IPS-NIHi7 (cell line): Measurements from ENCODE around the gene NSUN2.
"Not testable (repeated sequence)": the region's sequence is repeated elsewhere in the genome, so short reads cannot be mapped to it uniquely, and the experiment has no call there.

Experiments used
- DNase-seq: peaks from one replicate; pipeline ENCODE4 v3.0.0; 2012; ENCODE audit warnings: mixed read lengths; ENCODE audit errors: extremely low spot score

The NSUN2 gene

DNA sequence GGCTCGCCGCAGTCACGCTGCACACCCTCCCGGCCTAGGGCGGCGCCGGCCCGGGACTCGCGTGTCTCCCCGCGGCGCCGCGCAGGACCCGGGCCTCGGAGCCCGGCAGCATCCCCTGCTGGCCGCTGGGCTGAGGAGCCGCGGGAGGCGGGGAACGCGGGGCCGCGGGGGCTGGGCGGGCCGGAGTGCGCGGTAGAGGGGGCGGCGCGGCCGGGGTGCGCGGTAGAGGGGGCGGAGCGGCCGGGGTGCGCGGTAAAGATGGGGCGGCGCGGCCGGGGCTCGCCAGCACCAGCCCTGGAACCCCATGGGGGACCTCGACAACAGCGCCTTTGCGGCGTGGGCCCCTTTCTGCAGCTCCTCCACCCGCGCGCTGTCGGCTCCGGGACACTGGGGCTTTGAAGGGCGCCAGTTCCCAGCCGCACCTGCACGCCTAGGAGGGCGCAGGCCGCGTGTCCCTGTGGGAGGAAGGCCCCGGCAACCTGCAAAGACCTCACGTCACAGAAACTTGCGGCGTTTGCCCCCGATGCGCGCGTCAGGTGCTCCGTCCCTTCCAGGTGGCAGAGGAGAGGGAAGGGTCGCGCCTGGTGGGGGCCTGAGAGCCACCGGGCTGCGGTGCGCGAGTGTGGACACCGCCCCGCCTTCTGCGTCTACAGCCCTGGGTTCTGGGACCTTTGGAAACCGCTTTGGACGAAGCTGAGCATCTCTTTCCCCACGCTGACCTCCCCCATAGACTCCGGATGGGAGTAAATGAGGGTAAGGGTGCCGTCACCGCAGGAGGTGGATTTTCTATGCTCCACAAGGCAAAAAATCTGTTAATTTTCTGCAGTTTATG lies 49.6 kb downstream of the NSUN2 start:
- peak; percentile 85 for DNase-seq

DNA sequence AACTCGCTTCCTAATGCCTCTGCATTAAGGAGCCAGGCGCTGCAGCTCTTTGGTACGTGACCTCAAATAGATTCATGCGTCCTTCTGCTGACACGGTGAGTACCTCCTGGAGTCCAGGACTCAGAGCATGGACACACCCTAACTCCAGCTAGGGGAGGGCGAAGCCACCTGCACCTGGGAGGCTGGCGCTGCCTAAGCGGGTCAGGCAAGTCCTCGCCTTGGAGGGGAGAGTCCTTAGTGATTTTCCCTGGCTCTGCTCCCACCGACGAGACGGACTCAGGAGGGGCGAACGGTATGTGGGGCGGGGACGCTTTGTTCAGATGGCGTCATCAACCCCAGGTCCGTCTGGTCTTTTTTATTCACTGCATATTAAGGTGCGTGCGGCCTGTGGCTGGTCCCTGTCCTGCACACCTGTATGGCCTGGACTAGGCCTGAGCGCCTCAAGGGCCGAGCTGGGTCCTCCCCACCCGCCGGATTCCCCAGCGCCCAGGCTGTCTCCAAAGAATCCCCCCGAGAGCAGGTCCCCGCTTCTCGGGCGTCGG lies 50.3 kb downstream of the NSUN2 start:
- no peak for DNase-seq

DNA sequence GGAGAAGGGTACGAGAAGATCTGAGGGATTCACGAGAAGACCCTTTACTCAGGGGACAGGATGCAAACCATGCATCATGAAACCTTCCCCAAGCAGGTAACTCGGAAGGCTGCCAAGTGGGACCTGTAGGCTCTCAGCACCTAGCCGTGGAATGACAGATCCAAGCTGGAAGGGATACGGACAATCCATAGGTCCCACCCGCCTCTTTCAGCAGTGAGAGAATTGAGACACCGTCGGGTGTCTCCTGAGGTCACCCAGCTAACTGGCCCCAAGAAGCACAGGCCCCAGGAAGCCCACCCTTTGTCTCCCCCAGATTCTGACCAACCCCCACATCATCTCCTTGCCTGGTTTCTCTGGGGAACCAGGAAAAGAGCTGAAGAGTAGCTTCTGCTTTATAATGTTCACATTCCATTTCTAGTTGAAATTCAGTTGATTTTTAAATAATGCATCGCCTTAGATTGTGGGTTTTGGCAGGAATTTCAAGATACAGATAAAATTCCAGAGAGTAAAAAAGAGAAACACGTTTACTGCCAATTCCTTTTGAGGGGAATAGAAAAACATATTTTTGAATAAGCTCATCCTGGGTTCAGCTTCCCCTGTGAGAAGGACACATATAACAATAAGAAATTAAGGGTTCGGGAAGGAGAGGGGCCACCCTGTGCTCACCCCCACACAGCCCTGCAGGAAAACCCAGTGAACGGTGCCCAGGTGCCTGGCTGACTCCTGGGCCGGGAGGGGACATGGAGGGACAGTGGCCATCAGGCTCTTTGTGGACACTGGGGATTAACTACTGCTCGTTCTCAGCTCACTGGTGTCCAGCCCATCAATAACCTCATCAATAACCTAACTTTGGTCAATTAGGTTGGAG lies 51.1 kb downstream of the NSUN2 start:
- DNase-seq, result no peak

DNA sequence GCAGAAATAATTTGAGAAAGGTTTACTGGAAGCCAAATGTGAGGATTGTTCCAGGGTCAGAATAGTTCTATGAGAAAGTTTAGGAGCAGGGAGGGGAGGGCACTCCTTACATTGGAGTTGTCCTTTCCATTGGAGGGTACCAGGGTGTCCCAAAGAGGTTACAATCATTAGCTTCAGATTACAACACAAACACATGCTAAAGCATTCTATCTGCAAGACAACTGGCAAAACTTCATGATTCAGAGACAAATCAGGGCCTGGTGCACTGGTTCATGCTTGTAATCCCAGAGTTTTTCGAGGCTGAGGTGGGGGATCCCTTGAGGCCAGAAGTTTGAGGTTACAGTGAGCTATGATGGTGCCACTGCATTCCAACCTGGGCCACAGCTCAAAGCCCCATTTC lies 51.8 kb downstream of the NSUN2 start:
- DNase-seq, result no peak

DNA sequence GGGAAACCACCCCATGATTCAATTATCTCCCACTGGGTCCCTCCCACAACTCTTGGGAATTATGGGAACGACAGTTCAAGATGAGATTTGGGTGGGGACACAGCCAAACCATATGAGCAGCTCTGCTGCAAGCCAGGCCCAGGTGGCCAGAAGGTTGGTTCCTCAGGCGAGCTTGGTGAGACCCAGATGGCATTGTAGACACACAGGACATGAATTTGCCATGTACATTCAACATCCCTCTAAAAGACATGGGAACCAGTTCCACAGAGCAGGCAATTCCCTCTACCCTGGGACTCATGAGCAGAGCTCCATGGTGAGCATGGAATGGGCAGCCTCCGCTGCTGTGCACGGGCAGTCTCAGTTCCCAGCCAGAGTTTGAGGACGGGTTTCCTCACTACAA lies 53.3 kb downstream of the NSUN2 start:
- no peak for DNase-seq

DNA sequence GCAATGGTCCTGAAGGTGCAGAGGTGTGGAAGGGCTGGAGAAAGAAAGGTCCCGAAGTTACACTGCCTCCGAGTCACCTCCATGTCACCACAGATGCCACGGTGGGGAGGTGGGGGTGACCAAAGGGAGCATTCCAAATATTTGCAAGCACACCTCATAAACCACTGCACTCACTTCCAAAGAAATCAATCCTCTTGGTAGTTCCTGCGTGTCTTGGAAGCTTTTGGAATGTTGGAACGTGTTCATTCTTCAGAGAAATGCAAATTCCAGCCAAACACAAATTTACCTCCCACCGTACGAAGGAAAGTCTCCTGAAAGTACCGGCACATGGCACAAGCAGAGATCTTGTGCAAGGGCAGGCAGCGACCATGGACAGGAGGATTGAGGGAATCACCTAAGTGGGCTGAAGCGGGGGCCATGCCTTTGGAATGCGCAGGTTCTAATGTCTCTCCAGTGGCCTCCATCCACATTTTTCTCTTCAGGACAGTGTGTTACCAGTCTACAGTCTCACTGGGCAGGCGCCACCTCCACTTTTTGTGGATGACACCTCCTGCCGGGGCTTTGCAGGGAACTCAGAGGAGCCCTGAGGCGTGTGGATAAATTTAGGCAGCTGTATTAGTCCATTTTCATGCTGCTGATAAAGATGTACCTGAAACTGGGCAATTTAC lies 54.0 kb downstream of the NSUN2 start:
- DNase-seq, result no peak

DNA sequence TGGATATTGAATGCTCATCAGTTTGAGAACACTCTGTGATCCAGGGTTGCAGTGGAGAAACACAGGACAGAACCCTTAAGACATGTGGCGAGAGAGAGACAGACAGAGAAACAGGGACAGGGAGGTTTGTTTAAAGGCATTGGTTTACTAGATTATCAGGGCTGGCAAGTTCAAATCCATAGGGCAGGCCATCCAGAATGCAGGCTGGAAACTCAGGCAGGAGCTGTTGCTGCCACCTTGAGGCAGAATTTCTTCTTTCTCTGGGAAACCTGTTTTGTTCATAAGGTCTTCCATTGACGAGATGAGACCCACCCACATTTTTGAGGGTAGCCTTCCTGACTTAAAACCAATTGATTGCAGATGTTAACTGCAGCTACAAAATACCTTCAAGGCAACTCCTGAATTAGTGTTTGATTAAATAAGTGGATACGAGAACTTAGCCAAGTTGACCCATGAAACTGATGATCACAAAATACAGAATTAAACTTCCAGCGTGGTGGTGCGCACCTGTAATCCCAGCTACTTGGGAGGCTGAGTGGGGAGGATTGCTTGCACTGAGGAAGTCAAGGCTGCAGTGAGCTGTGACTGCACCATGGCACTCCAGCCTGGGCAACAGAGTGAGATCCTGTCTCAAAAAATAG lies 55.9 kb downstream of the NSUN2 start:
- peak; percentile 68 for DNase-seq

DNA sequence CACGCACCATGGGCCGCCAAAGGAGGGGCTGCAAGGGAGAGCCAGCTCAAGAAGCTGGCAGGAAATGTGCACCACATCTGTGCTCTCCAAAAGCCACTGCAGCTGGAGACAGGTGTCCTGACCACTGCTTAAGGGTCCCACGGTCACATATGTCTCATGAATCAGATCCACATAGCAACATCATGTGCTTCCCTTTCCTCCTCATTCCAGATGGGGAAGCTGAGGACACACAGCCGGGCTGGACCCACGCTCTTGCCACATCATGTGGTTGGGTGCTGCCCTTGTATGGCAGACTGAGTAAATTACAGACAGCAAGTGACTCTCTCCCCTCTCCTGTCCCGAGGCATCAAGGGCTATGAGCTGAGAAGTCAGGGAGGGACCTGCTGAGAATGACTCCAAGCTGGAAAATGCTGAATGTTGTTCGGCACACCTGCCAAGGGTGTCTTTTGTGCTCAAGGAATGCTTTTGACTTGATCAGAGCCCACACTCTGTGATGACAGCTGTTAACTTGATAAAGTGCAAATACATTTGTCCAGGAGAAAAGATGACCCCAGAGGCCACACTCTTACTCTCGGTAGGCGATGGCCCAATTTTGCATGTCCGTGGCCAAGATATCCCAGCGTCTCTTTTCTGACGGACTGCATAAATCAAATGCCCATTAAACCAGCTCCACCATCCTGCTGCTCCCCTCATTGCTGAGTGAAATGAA lies 58.2 kb downstream of the NSUN2 start:
- DNase-seq, result no peak

DNA sequence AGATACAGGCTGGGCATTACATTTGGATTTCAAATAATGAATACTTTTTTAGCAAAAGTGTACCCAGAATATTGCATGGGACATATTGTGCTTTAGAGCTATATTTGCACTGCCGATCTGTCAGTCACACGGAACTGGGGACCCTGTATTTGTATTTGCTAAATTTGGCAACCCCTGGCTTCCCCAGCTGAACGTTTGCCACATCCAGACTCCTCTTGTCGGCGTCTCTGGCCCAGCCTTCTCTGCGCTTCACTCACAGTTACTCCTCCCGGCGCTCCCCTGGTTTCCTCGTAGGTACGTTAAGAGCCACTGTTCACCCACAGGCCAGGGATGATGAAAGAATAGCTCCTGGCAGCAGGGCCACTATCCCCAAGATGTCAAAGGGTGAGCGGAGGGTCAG lies 58.7 kb downstream of the NSUN2 start:
- DNase-seq, result no peak

DNA sequence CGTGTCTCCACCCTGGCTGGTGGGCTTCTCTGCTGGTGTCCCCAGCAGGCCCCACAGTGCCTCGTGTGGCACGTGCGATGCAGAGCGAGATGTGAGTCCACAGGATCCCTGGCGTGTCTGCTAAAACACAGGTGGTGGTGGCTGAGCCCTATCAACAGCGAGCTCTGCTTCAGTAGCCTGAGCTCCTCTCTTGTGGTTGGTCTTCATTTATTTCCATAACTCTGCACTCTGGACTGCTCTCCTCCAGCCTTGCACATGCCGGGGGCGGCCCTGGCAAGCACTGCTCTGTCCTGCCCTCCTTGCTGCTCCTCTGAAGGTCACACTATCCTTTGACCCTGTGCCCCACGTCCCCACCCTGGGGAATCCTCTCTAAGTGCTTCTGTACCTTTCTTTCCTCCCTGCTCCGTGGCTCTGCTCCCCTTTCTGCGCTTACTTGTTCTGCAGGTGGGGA lies 59.2 kb downstream of the NSUN2 start:
- no peak for DNase-seq

DNA sequence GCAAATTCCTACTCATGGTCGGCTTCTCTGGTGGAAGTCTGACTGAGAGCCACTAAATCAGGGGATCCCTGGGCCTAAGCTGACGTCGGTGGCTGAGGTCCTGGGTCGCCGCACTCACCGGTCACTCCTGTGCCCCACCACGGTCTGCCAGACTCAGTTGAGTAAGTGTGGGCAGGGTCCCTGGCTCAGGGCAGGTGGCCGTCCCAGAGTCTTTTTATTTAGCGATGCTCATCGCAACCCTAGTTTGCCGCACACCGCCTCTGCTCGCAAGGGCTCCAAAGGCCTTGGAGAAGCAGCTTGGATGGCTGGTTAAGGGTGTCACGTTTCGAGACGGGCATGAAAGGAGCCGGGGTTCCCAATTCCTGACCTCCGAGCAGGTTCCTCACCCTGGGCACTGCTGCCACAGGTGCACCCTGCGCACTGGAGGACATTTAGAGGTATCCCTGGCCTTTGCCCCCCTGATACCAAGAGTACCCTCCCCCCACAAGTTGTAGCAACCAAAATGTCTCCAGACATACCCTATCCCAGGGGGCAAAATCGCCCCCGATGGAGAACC lies 59.9 kb downstream of the NSUN2 start:
- no peak for DNase-seq

DNA sequence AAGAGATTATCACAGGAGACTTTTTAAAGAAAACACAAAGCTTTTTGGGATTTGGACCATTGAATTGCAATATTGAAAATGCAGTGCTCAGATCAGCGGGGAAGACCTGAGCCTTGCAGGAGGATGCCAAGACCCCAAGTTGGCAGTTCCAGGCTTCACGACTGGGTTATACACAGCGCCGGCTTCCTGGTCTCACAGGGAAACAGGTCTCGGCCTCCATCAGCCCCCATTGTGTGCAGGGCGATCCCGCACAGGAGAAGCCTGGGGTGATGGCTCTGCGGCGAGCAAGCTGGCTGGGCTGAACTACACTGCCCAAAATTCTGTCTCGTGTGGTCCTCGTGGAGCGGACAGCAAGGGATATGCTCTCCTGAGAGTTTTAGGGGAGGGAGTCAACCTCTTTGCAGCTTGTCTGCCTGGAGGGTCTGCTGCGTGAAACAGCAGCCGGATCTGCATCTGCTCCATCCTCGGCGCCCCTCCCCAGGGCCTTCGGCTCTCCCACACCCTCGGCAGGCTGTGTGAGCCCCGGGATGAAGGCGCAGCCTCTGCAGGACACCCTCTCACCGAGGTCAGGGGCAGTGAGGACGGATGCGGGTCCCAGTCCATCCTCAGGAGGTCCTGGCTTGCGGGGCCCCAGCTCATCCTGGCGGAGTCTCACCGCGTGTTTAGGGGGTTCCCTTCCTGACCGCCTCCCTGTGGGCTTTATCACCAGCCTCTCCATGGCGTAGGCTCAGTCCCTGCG lies 60.6 kb downstream of the NSUN2 start:
- no peak for DNase-seq

DNA sequence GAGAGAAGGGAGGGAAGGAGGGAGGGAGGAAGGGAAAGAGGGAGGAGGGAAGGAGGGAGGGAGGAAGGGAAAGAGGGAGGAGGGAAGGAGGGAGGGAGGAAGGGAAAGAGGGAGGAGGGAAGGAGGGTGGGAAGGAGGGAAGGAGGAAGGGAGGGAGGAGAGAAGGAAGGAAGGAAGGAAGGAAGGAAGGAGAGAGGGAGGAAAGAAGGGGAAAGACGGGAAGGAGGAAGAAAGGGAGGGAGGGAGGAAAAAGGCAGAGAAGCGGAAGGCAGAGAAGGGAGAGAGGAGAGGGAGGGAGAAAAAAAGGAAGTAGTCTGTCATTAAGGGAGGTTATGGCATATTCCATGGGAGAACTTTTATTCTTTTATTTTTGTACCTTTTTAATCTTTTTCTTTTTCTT lies 61.2 kb downstream of the NSUN2 start:
- DNase-seq, result not testable (repeated sequence)

DNA sequence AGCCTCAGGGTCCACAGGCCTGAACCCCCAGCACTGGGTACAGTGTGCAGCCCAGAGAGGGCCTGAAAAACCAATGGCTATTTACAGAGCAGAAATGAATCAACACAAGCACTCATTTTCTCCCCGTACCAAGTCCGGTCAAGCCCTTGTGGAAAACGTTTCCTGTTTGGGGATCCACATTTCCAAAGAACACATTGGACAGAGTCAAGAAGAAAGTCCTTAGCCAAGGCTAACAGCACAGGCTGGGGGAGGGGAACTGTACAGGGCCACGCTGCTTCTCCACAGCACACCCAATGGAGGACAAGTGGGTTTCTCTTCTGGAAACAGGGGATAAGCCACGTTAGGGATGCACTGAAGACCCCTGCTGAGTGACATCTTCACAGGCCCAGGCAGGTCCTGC lies 62.3 kb downstream of the NSUN2 start:
- DNase-seq, result no peak

DNA sequence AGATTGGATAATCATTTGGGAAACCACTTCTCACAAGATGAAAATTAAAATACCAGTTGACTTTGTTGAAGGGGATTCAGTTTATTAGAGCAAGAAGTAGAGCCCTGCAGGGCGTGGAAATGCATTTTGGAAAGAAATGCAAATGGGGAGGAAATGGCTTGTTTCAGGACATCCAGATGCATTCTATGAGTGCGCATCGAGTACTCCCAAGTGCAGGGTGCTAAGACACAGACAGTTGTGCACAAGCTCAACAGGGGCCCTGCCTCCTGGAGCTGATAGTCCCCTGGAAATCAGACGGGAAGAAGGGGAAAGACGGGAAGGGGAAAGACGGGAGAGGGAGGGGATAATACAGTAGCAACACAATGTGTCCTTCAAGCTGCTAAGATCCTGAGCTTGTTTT lies 64.0 kb downstream of the NSUN2 start:
- no peak for DNase-seq

DNA sequence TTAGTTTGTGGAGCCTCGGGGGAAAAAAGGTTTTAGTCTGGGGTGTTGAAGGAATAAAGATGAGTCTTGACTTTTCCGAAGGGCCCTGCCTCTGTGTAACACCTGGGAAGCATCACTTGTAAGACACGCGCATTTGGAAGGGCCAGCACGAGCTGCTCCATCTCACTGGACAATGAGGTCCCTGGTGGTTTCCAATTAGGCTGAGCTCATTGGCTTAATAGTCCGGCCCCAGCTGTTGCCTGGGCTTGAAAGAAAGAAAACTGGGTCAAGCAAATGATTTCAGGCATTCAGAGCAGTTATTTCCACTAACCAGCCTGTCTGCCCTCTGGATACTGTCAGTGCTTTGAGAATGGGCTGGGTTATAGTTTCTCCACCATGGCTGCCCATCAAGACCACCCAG lies 64.5 kb downstream of the NSUN2 start:
- no peak for DNase-seq

DNA sequence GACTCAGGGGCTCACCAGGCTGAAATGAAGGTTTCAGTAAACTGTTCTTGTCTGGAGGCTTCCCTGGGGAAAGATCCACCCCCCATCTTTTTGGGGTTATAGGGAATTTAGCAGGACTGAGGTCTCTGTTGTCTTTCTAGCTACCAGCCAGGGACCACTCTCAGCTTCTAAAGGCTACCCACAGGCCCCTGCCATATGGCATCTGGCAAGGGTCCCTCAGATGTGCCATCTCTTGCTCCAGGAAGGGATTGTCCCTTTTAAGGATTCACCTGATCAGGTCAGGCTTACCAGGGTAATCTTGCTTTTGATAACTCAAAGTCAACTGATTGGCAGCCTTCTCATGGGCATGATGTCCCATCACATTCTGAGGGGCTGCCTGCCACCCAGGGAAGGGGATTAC lies 65.0 kb downstream of the NSUN2 start:
- DNase-seq, result no peak

DNA sequence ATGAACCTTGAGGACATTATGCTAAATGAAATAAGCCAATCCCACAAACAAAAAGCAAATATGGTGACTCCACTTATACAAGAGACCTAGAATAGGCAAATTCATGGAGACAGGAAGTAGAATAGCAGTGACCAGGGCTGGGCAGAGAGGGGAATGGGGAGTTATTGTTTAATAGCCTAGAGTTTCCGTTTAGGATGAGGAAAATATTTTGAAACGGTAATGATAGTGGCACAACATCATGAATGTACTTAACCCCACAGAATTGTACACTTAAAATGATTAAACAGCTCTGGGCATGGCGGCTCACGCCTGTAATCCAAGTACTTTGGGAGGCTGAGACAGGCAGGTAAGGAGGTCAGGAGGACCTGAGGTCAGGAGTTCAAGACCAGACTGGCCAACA lies 65.8 kb downstream of the NSUN2 start:
- DNase-seq, result no peak

DNA sequence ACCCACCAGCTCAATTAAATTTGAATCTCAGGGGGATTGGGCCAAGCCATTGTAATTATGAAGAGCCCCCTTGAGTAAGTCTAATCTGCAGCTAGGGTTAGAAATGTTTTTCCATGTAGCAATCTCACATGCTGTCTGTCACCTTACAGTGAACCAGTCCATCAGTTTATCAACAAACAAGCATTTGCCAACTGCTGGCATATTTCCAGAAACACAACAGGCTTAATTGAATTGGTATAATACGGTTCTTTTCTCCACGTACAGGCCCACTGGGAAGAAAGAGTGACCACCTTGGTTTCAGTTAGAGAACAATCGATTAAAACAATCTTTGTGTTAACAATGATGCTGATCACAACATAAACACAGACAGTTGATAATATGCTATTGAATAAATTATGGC lies 67.4 kb downstream of the NSUN2 start:
- no peak for DNase-seq
